HCT116 (cell line): ENCODE data around the gene MEI1. TPM values are rescaled to one million over a fixed set of nuclear protein-coding genes. Genes with fewer than 3 reads are reported as not detected.

Source experiments
- ATAC-seq: fragments of 200-7000 bp; cut with Tn5 transposase; 2 replicates; pipeline ENCODE4 v1.9.1; 2020; ENCODE audit warnings: mild to moderate bottlenecking, moderate library complexity
- BruUV-seq: library from RNA; stranded (reverse); fragments of 400-500 nt; replicated peaks from 2 replicates; lab custom pipeline; 2021; lab: Mats Ljungman, UMichigan
- CTCF ChIA-PET: fragments of 300-600 bp; sonication (Branson Sonifier 250); formaldehyde crosslinking; loops from one replicate; lab custom pipeline; 2021; ENCODE audit warnings: antibody characterized with exemption; lab: Charles Lee
- POLR2A ChIA-PET: fragments of 300-600, 350-600 bp; sonication (Branson Sonifier 250); formaldehyde crosslinking; loops from one replicate; lab custom pipeline; 2021; ENCODE audit warnings: antibody characterized with exemption; lab: Charles Lee
- RAD21 ChIA-PET, 2 experiments: fragments of 300-600 bp; sonication (Branson Sonifier 250); formaldehyde crosslinking; loops; one replicate each; lab custom pipeline; 2023; ENCODE audit warnings: low total read pairs in 2 of 2; ENCODE audit not compliant: uncharacterized antibody in 2 of 2, unreplicated experiment in 2 of 2, low non-redundant PET in 1 of 2; lab: Charles Lee
- DNase-seq: peaks from one replicate; pipeline ENCODE4 v3.0.0-alpha.2; 2010; ENCODE audit warnings: low read depth, low spot score
- H2AFZ ChIP-seq: fragments of 200-600 bp; shearing (Covaris generic), sonication (generic); 2 replicates; pipeline ENCODE4 v1.6.1; 2017; ENCODE audit warnings: low read depth, mixed run types, mixed read lengths, antibody characterized with exemption, low read length; ENCODE audit not compliant: poor library complexity, severe bottlenecking
- H3K27ac ChIP-seq: 2 replicates; pipeline ENCODE4 v1.5.1; 2012; ENCODE audit warnings: low read depth, low read length
- H3K27me3 ChIP-seq: fragments of 200-600 bp; sonication (generic); 2 replicates; pipeline ENCODE4 v1.6.1; 2016; ENCODE audit warnings: mixed run types, low read length, mixed read lengths; ENCODE audit not compliant: insufficient read depth
- H3K36me3 ChIP-seq, 2 experiments: fragments of 200-500 bp in 1 of 2; fragments of 200-600 bp in 1 of 2; sonication (Bioruptor generic) in 1 of 2; sonication (generic) in 1 of 2; 2 replicates each; pipeline versions ENCODE4 v1.5.1 to v1.6.1; 2014 to 2016; ENCODE audit warnings: low read length in 2 of 2, inconsistent platforms in 1 of 2, mixed read lengths in 1 of 2, mixed run types in 1 of 2; ENCODE audit not compliant: insufficient read depth in 2 of 2, control insufficient read depth in 1 of 2
- H3K4me1 ChIP-seq, 2 experiments: fragments of 200-600 bp in 1 of 2; sonication (generic) in 1 of 2; 2 replicates each; pipeline versions ENCODE4 v1.5.1 to v1.6.1; 2012 to 2017; ENCODE audit warnings: low read length in 2 of 2, inconsistent platforms in 1 of 2, mild to moderate bottlenecking in 1 of 2, mixed read lengths in 1 of 2, mixed run types in 1 of 2, moderate library complexity in 1 of 2; ENCODE audit not compliant: insufficient read depth in 2 of 2, control insufficient read depth in 1 of 2
- H3K4me2 ChIP-seq: fragments of 200-600 bp; sonication (generic); 2 replicates; pipeline ENCODE4 v1.6.1; 2017; ENCODE audit warnings: mixed run types, low read length, mixed read lengths
- H3K4me3 ChIP-seq, 2 experiments: fragments of 200-600 bp in 1 of 2; sonication (generic) in 1 of 2; replicated peaks in 1 of 2; 2 replicates each; pipeline ENCODE4 v1.5.1; 2011 to 2016; ENCODE audit warnings: low read length in 2 of 2, control low read depth in 1 of 2, low read depth in 1 of 2, mild to moderate bottlenecking in 1 of 2, mixed read lengths in 1 of 2, mixed run types in 1 of 2
- H3K79me2 ChIP-seq: fragments of 200-600 bp; sonication (generic); 2 replicates; pipeline ENCODE4 v1.6.1; 2017; ENCODE audit warnings: mild to moderate bottlenecking, mixed run types, low read length, moderate library complexity, mixed read lengths; ENCODE audit not compliant: insufficient read depth
- H3K9ac ChIP-seq: fragments of 200-600 bp; sonication (generic); 2 replicates; pipeline ENCODE4 v1.6.1; 2016; ENCODE audit warnings: low read length, mixed read lengths
- H3K9me2 ChIP-seq: fragments of 200-600 bp; sonication (generic), shearing (Covaris generic); 2 replicates; pipeline ENCODE4 v1.6.1; 2017; ENCODE audit warnings: mixed run types, mild to moderate bottlenecking, moderate library complexity; ENCODE audit not compliant: insufficient read depth
- H3K9me3 ChIP-seq, 2 experiments: fragments of 200-500 bp in 1 of 2; fragments of 200-600 bp in 1 of 2; sonication (Bioruptor generic) in 1 of 2; sonication (generic) in 1 of 2; 2 replicates each; pipeline ENCODE4 v1.6.1; 2014 to 2017; ENCODE audit warnings: low read length in 2 of 2, mixed read lengths in 2 of 2, inconsistent platforms in 1 of 2, low read depth in 1 of 2, mild to moderate bottlenecking in 1 of 2, mixed run types in 1 of 2, moderate library complexity in 1 of 2; ENCODE audit not compliant: control insufficient read depth in 1 of 2, insufficient read depth in 1 of 2
- H4K20me1 ChIP-seq: fragments of 200-600 bp; sonication (generic), shearing (Covaris generic); 2 replicates; pipeline ENCODE4 v1.6.1; 2017; ENCODE audit warnings: mixed run types, mild to moderate bottlenecking, moderate library complexity; ENCODE audit not compliant: insufficient read depth
- EGR1 ChIP-seq: IDR thresholded peaks from 2 replicates; pipeline ENCODE4 v1.6.1; 2012; ENCODE audit warnings: low read depth
- ELF1 ChIP-seq: IDR thresholded peaks from 2 replicates; pipeline ENCODE4 v1.6.1; 2012; ENCODE audit warnings: low read depth, borderline replicate concordance
- EZH2 ChIP-seq: fragments of 200-600 bp; sonication (generic); IDR thresholded peaks from 2 replicates; pipeline ENCODE4 v1.6.1; 2017; ENCODE audit warnings: antibody characterized with exemption, mixed run types
- EZH2phosphoT487 ChIP-seq: fragments of 200-600 bp; IDR thresholded peaks from 2 replicates; pipeline ENCODE4 v1.6.1; 2018; ENCODE audit warnings: antibody characterized with exemption, borderline replicate concordance
- JUND ChIP-seq: IDR thresholded peaks from 2 replicates; pipeline ENCODE4 v1.6.1; 2012
- POLR2AphosphoS5 ChIP-seq: IDR thresholded peaks from 2 replicates; pipeline ENCODE4 v1.6.1; 2011; ENCODE audit warnings: mild to moderate bottlenecking, low read depth, low read length, moderate library complexity
- RAD21 ChIP-seq: IDR thresholded peaks from 2 replicates; pipeline ENCODE4 v1.6.1; 2012; ENCODE audit warnings: low read depth, mild to moderate bottlenecking
- SIN3A ChIP-seq: IDR thresholded peaks from 2 replicates; pipeline ENCODE4 v1.6.1; 2012; ENCODE audit warnings: low read depth
- SP1 ChIP-seq: IDR thresholded peaks from 2 replicates; pipeline ENCODE4 v1.6.1; 2012; ENCODE audit warnings: low read depth
- SRF ChIP-seq: IDR thresholded peaks from 2 replicates; pipeline ENCODE4 v1.6.1; 2012; ENCODE audit warnings: low read depth
- TCF7L2 ChIP-seq: IDR thresholded peaks from 2 replicates; pipeline ENCODE4 v1.7.0; 2011; ENCODE audit warnings: borderline replicate concordance, inconsistent platforms; ENCODE audit not compliant: insufficient read depth, insufficient read length; ENCODE audit errors: extremely low read depth
- ZFX ChIP-seq: fragments of 450-650 bp; IDR thresholded peaks from 2 replicates; pipeline ENCODE4 v1.6.1; 2017
- ZNF274 ChIP-seq: fragments of 200-500 bp; sonication (Bioruptor generic); IDR thresholded peaks from 2 replicates; pipeline ENCODE4 v1.6.1; 2014; ENCODE audit warnings: mild to moderate bottlenecking, low read depth, low read length, inconsistent platforms
- intact Hi-C: fragments of 100-400 bp; cut with micrococcal nuclease; formaldehyde crosslinking; loops from 2 replicates; pipeline ENCODE4 v1.10.0; 2022
- total RNA-seq: library from RNA; stranded (reverse); gene quantifications from one replicate; pipeline ENCODE4 v1.2.1, GENCODE V29; 2021; ENCODE audit not compliant: unreplicated experiment
- TF ChIP-seq, protein P1 (sequence below): IDR thresholded peaks from 2 replicates; pipeline ENCODE4 v1.6.1; 2012
- TF ChIP-seq, protein P2 (sequence below): IDR thresholded peaks from 2 replicates; pipeline ENCODE4 v1.6.1; 2011; ENCODE audit warnings: mild to moderate bottlenecking, low read length, moderate library complexity; ENCODE audit not compliant: insufficient replicate concordance; ENCODE audit errors: extremely low read depth
- TF ChIP-seq, protein P3 (sequence below): IDR thresholded peaks from 2 replicates; pipeline ENCODE4 v1.6.1; 2012; ENCODE audit warnings: low read depth
- TF ChIP-seq, protein P4 (sequence below): IDR thresholded peaks from 2 replicates; pipeline ENCODE4 v1.6.1; 2012
- TF ChIP-seq, protein P5 (sequence below), 3 experiments: fragments of 200-600 bp in 1 of 3; sonication (generic) in 1 of 3; IDR thresholded peaks in 2 of 3; conservative IDR thresholded peaks in 1 of 3; 2 replicates each; pipeline ENCODE4 v1.5.1; 2012 to 2017; ENCODE audit warnings: low read depth in 2 of 3, low read length in 2 of 3, antibody characterized with exemption in 1 of 3, borderline replicate concordance in 1 of 3, control low read depth in 1 of 3, mild to moderate bottlenecking in 1 of 3, mixed read lengths in 1 of 3, mixed run types in 1 of 3, moderate library complexity in 1 of 3; ENCODE audit not compliant: insufficient read depth in 1 of 3

MEI1 gene
- total RNA-seq, 1 experiment from 2014 or later: 0.64 TPM

DNA sequence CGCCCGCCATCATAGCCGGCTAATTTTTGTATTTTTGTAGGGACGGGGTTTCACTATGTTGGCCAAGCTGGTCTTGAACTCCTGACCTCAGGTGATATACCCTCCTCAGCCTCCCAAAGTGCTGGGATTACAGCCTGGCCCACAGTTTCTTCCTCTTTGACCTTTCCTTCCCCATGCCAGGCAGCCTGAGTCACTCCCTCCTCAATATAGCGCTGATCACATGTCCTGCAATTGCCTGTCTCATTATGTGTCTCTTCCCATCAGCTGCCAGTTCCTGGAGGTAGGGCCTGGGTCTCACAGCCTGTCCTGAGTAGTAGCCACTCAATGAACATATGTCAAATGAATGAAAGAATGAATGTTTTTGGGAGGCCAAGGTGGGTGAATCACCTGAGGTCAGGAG is 58.2 kb downstream of the MEI1 start:
- Histone ChIP-seq H2AFZ (no peak overlapping the region), H3K4me2 (no peak overlapping the region; the same call in 1 of the 2 replicates), H3K4me3 (no peak overlapping the region), H3K36me3 (no peaks in the 10 kb centered on the region), H3K9me3 (no peaks in the 10 kb centered on the region), H3K9me2 (no peaks in the 10 kb centered on the region), H4K20me1 (no peaks in the 10 kb centered on the region), H3K27me3 (no peaks in the 10 kb centered on the region), H3K4me1 (peaks cover 0 to 6% of the 10 kb centered on the region in 2 experiments; a peak in 3 of 4 replicates), H3K9ac (no peak overlapping the region), H3K27ac (no peak overlapping the region), H3K79me2 (no peaks in the 10 kb centered on the region)
- CTCF ChIA-PET: interaction anchor here (1.3 kb wide), 1 partner anchor 61 kb away, joined by 4 read pairs; no protein-coding TSS in a partner anchor
- no peak for DNase-seq
- POLR2A ChIA-PET: interaction anchor here (0.9 kb wide), 1 partner anchor 43 kb away, joined by 4 read pairs; the partner anchor contains the start of gene CCDC134
- ATAC-seq: no peak
- BruUV-seq: no TSS peak
- RAD21 ChIA-PET: no interaction called here
- intact Hi-C loops: no loop called here
- no peak for TF ChIP-seq SIN3A
- no peak for TF ChIP-seq ELF1
- no peak for TF ChIP-seq ZNF274
- TF ChIP-seq ZFX: no peak
- no peak for TF ChIP-seq POLR2AphosphoS5
- TF ChIP-seq, protein P1, sequence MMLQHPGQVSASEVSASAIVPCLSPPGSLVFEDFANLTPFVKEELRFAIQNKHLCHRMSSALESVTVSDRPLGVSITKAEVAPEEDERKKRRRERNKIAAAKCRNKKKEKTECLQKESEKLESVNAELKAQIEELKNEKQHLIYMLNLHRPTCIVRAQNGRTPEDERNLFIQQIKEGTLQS: no peak
- no peak for TF ChIP-seq SRF
- no peak for TF ChIP-seq EGR1
- TF ChIP-seq EZH2phosphoT487: no peak
- TF ChIP-seq JUND: no peak
- no peak for TF ChIP-seq RAD21
- no peak for TF ChIP-seq EZH2
- TF ChIP-seq TCF7L2: no peak
- TF ChIP-seq, protein P2, sequence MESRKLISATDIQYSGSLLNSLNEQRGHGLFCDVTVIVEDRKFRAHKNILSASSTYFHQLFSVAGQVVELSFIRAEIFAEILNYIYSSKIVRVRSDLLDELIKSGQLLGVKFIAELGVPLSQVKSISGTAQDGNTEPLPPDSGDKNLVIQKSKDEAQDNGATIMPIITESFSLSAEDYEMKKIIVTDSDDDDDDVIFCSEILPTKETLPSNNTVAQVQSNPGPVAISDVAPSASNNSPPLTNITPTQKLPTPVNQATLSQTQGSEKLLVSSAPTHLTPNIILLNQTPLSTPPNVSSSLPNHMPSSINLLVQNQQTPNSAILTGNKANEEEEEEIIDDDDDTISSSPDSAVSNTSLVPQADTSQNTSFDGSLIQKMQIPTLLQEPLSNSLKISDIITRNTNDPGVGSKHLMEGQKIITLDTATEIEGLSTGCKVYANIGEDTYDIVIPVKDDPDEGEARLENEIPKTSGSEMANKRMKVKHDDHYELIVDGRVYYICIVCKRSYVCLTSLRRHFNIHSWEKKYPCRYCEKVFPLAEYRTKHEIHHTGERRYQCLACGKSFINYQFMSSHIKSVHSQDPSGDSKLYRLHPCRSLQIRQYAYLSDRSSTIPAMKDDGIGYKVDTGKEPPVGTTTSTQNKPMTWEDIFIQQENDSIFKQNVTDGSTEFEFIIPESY: no peak
- TF ChIP-seq, protein P3, sequence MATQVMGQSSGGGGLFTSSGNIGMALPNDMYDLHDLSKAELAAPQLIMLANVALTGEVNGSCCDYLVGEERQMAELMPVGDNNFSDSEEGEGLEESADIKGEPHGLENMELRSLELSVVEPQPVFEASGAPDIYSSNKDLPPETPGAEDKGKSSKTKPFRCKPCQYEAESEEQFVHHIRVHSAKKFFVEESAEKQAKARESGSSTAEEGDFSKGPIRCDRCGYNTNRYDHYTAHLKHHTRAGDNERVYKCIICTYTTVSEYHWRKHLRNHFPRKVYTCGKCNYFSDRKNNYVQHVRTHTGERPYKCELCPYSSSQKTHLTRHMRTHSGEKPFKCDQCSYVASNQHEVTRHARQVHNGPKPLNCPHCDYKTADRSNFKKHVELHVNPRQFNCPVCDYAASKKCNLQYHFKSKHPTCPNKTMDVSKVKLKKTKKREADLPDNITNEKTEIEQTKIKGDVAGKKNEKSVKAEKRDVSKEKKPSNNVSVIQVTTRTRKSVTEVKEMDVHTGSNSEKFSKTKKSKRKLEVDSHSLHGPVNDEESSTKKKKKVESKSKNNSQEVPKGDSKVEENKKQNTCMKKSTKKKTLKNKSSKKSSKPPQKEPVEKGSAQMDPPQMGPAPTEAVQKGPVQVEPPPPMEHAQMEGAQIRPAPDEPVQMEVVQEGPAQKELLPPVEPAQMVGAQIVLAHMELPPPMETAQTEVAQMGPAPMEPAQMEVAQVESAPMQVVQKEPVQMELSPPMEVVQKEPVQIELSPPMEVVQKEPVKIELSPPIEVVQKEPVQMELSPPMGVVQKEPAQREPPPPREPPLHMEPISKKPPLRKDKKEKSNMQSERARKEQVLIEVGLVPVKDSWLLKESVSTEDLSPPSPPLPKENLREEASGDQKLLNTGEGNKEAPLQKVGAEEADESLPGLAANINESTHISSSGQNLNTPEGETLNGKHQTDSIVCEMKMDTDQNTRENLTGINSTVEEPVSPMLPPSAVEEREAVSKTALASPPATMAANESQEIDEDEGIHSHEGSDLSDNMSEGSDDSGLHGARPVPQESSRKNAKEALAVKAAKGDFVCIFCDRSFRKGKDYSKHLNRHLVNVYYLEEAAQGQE: no peak
- TF ChIP-seq, protein P4, sequence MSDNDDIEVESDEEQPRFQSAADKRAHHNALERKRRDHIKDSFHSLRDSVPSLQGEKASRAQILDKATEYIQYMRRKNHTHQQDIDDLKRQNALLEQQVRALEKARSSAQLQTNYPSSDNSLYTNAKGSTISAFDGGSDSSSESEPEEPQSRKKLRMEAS: no peak
- TF ChIP-seq SP1: no peak
- TF ChIP-seq, protein P5, sequence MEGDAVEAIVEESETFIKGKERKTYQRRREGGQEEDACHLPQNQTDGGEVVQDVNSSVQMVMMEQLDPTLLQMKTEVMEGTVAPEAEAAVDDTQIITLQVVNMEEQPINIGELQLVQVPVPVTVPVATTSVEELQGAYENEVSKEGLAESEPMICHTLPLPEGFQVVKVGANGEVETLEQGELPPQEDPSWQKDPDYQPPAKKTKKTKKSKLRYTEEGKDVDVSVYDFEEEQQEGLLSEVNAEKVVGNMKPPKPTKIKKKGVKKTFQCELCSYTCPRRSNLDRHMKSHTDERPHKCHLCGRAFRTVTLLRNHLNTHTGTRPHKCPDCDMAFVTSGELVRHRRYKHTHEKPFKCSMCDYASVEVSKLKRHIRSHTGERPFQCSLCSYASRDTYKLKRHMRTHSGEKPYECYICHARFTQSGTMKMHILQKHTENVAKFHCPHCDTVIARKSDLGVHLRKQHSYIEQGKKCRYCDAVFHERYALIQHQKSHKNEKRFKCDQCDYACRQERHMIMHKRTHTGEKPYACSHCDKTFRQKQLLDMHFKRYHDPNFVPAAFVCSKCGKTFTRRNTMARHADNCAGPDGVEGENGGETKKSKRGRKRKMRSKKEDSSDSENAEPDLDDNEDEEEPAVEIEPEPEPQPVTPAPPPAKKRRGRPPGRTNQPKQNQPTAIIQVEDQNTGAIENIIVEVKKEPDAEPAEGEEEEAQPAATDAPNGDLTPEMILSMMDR (IDR thresholded peaks at IDR 0.05 in 2 of 3, conservative IDR thresholded peaks at IDR 0.05 in 1 of 3; ENCODE audit: borderline replicate concordance in 1 of 3, insufficient read depth in 1 of 3, low read depth in 2 of 3, low read length in 2 of 3): no peak
- TF ChIP-seq, all 23 proteins: peak for 0
